AG10803 (cell line): ENCODE results near the gene GTPBP6.
A peak's percentile ranks its signal among the peaks of the same experiment; 100 is the strongest.
"Not testable (repeated sequence)": the region's sequence is repeated elsewhere in the genome, so short reads cannot be mapped to it uniquely, and the experiment has no call there.

Experiments used
- DNase-seq: peaks from one replicate; pipeline ENCODE4 v3.0.0; 2010; ENCODE audit warnings: low read depth
- H3K4me3 ChIP-seq: 2 replicates; pipeline ENCODE4 v1.5.1; 2011; ENCODE audit warnings: mild to moderate bottlenecking, low read length, control low read depth
- CTCF ChIP-seq: conservative IDR thresholded peaks from 2 replicates; pipeline ENCODE4 v1.5.1; 2011; ENCODE audit warnings: mild to moderate bottlenecking, low read length, control low read depth, inconsistent platforms

The GTPBP6 gene

GRCh38 chrX:283115-283845 lies 35.3 kb downstream of the GTPBP6 start:
- DNase-seq, result peak; percentile 78

GRCh38 chrX:282000-282681 lies 36.5 kb downstream of the GTPBP6 start:
- DNase-seq, H3K4me3 ChIP-seq: not testable (repeated sequence)

More at GRCh38 chrX:283115-283845, 35.3 kb downstream of the GTPBP6 start:
- TF ChIP-seq CTCF, result no peak
- H3K4me3 ChIP-seq, result peak overlapping the region; percentile 75

- H3K4me3 ChIP-seq, result peak within 1 kb of the TSS; percentile 50
- no peak for TF ChIP-seq CTCF
- DNase-seq, result no peak
Observed at GRCh38 chrX:281166-281999, 37.2 kb downstream of the GTPBP6 start, which contains the start of gene PLCXD1. Gene PLCXD1 (plus strand): TSS chrX:281381. CDS start chrX:284188, 2,807 bp downstream.

GRCh38 chrX:280722-281121 lies 37.9 kb downstream of the GTPBP6 start:
- not testable (repeated sequence) for H3K4me3 ChIP-seq, DNase-seq

GRCh38 chrX:279757-280604 lies 38.6 kb downstream of the GTPBP6 start:
- not testable (repeated sequence) for H3K4me3 ChIP-seq, DNase-seq

- no peak for TF ChIP-seq CTCF
- H3K4me3 ChIP-seq, result peak overlapping the region; percentile 75
- DNase-seq, result peak; percentile 58
Observed at GRCh38 chrX:276581-277201, 41.9 kb downstream of the GTPBP6 start.

GRCh38 chrX:275967-276580 lies 42.5 kb downstream of the GTPBP6 start:
- H3K4me3 ChIP-seq, result peak overlapping the region; percentile 75
- TF ChIP-seq CTCF, result no peak
- peak; percentile 53 for DNase-seq
